IMR-90 (cell line): ENCODE data around the gene PEA15. TPM values are rescaled to one million over a fixed set of nuclear protein-coding genes. Genes with fewer than 3 reads are reported as not detected.

Source experiments
- ATAC-seq: fragments of 200-7000 bp; cut with Tn5 transposase; 2 replicates; pipeline ENCODE4 v1.9.1; 2020; ENCODE audit warnings: low read depth, mild to moderate bottlenecking, moderate library complexity
- BruUV-seq: library from RNA; stranded (reverse); fragments of 400-500 nt; replicated peaks from 2 replicates; lab custom pipeline; 2021; lab: Mats Ljungman, UMichigan
- CTCF ChIA-PET: fragments of 300-600 bp; formaldehyde crosslinking; extraction: SDS; loops from one replicate; lab custom pipeline; 2021; ENCODE audit warnings: antibody characterized with exemption; lab: Yijun Ruan, JAX
- POLR2A ChIA-PET: fragments of 300-600 bp; sonication (Branson Sonifier 250); formaldehyde crosslinking; loops from one replicate; lab custom pipeline; 2022; ENCODE audit warnings: antibody characterized with exemption; ENCODE audit not compliant: unreplicated experiment; lab: Charles Lee
- DNase-seq: peaks from one replicate; pipeline ENCODE4 v3.0.0; 2013
- H2AFZ ChIP-seq: replicated peaks from 2 replicates; pipeline ENCODE3; 2013; ENCODE audit warnings: low read length, mild to moderate bottlenecking; ENCODE audit not compliant: poor library complexity
- H2AK5ac ChIP-seq: 2 replicates; pipeline ENCODE4 v1.6.1; 2013; ENCODE audit warnings: low read depth, low read length, inconsistent platforms
- H2AK9ac ChIP-seq: replicated peaks from 2 replicates; pipeline ENCODE3; 2013; ENCODE audit warnings: mild to moderate bottlenecking, low read depth, low read length, moderate library complexity; ENCODE audit not compliant: poor library complexity
- H2BK120ac ChIP-seq: 2 replicates; pipeline ENCODE4 v1.6.1; 2013; ENCODE audit warnings: low read depth, low read length, inconsistent platforms
- H2BK15ac ChIP-seq: 3 replicates; pipeline ENCODE4 v1.6.1; 2013; ENCODE audit warnings: low read depth, low read length, inconsistent platforms
- H2BK20ac ChIP-seq: 2 replicates; pipeline ENCODE4 v1.6.1; 2013; ENCODE audit warnings: low read depth, mild to moderate bottlenecking, inconsistent platforms, low read length, moderate library complexity
- H2BK5ac ChIP-seq: 2 replicates; pipeline ENCODE4 v1.6.1; 2013; ENCODE audit warnings: mild to moderate bottlenecking, low read depth, low read length, inconsistent platforms; ENCODE audit not compliant: poor library complexity, severe bottlenecking
- H3K14ac ChIP-seq: replicated peaks from 2 replicates; pipeline ENCODE4 v1.6.1; 2013; ENCODE audit warnings: low read depth, low read length, inconsistent platforms
- H3K18ac ChIP-seq: 2 replicates; pipeline ENCODE4 v1.6.1; 2013; ENCODE audit warnings: low read depth, low read length, control low read depth
- H3K23ac ChIP-seq: 2 replicates; pipeline ENCODE4 v1.6.1; 2013; ENCODE audit warnings: low read depth, low read length, inconsistent platforms
- H3K27ac ChIP-seq: 2 replicates; pipeline ENCODE4 v1.5.1; 2013; ENCODE audit warnings: mild to moderate bottlenecking, control low read depth, low read length; ENCODE audit not compliant: insufficient read depth
- H3K27me3 ChIP-seq: 2 replicates; pipeline ENCODE4 v1.6.1; 2013; ENCODE audit warnings: low read length; ENCODE audit not compliant: control insufficient read depth, insufficient read depth
- H3K36me3 ChIP-seq: 2 replicates; pipeline ENCODE4 v1.6.1; 2013; ENCODE audit warnings: low read length, mixed read lengths; ENCODE audit not compliant: control insufficient read depth, insufficient read depth
- H3K4ac ChIP-seq: 2 replicates; pipeline ENCODE4 v1.6.1; 2013; ENCODE audit warnings: low read depth, low read length, inconsistent platforms
- H3K4me1 ChIP-seq: 2 replicates; pipeline ENCODE4 v1.6.1; 2013; ENCODE audit warnings: low read length, mixed read lengths; ENCODE audit not compliant: control insufficient read depth, insufficient read depth
- H3K4me2 ChIP-seq: 2 replicates; pipeline ENCODE4 v1.6.1; 2013; ENCODE audit warnings: low read depth, mild to moderate bottlenecking, control low read depth, low read length, moderate library complexity
- H3K4me3 ChIP-seq: 2 replicates; pipeline ENCODE4 v1.5.1; 2013; ENCODE audit warnings: low read depth, mild to moderate bottlenecking, control low read depth, low read length, moderate library complexity; ENCODE audit not compliant: insufficient read depth
- H3K56ac ChIP-seq: 2 replicates; pipeline ENCODE4 v1.6.1; 2013; ENCODE audit warnings: low read length, inconsistent platforms; ENCODE audit not compliant: insufficient read depth; ENCODE audit errors: extremely low read depth
- H3K79me1 ChIP-seq, 2 experiments: 2 replicates each; pipeline ENCODE4 v1.6.1; 2013; ENCODE audit warnings: low read length in 2 of 2, inconsistent platforms in 1 of 2, low read depth in 1 of 2
- H3K9ac ChIP-seq: 2 replicates; pipeline ENCODE4 v1.6.1; 2013; ENCODE audit warnings: low read depth, low read length, control low read depth
- H3K9me1 ChIP-seq: 2 replicates; pipeline ENCODE4 v1.6.1; 2013; ENCODE audit warnings: low read length, inconsistent platforms; ENCODE audit not compliant: insufficient read depth
- H3K9me3 ChIP-seq: 2 replicates; pipeline ENCODE4 v1.6.1; 2013; ENCODE audit warnings: low read length; ENCODE audit not compliant: control insufficient read depth, insufficient read depth
- H4K20me1 ChIP-seq: 2 replicates; pipeline ENCODE4 v1.6.1; 2013; ENCODE audit warnings: low read length, inconsistent platforms; ENCODE audit not compliant: insufficient read depth
- H4K5ac ChIP-seq: 2 replicates; pipeline ENCODE4 v1.6.1; 2013; ENCODE audit warnings: mild to moderate bottlenecking, low read depth, low read length, control low read depth
- H4K8ac ChIP-seq, 2 experiments: 2 replicates each; pipeline ENCODE4 v1.6.1; 2013; ENCODE audit warnings: low read depth in 2 of 2, low read length in 2 of 2, control low read depth in 1 of 2, inconsistent platforms in 1 of 2
- H4K91ac ChIP-seq: 2 replicates; pipeline ENCODE4 v1.6.1; 2013; ENCODE audit warnings: low read depth, low read length, inconsistent platforms; ENCODE audit not compliant: insufficient read depth
- CEBPB ChIP-seq: IDR thresholded peaks from 2 replicates; pipeline ENCODE4 v1.6.1; 2012; ENCODE audit warnings: low read depth, low read length, improper control_type of control experiment
- WGBS, 2 experiments: methylation state at CpG; one replicate each; pipeline versions ENCODE4 v1.1.5 to v1.1.7; 2013; ENCODE audit warnings: missing lambda C conversion rate in 2 of 2; ENCODE audit not compliant: insufficient read length in 1 of 2; ENCODE audit errors: extremely low coverage in 2 of 2; 5-methylcytosine and 5-hydroxymethylcytosine counted together
- dilution Hi-C: fragments of 300-500 bp; cut with HindIII; formaldehyde crosslinking; loops from one replicate; pipeline ENCODE4 v1.14.3; 2018; ENCODE audit warnings: low sequenced_read_pairs; ENCODE audit not compliant: unreplicated experiment
- in situ Hi-C: fragments of 300-500 bp; cut with MboI; formaldehyde crosslinking; loops from 3 replicates; pipeline ENCODE4 v1.14.3; 2019; ENCODE audit warnings: low sequenced_read_pairs, inconsistent platforms, mixed read lengths
- intact Hi-C: fragments of 100-400 bp; cut with micrococcal nuclease; formaldehyde crosslinking; loops from 2 replicates; pipeline ENCODE4 v1.10.0; 2022
- polyA plus RNA-seq, 3 experiments: library from polyadenylated mRNA; depleted of rRNA; stranded (reverse); fragments of >200 nt; gene quantifications; 2 replicates each; pipeline ENCODE4 v1.2.3, GENCODE V29; 2012; ENCODE audit warnings: low replicate concordance in 1 of 3
- total RNA-seq: library from RNA; depleted of rRNA; stranded (reverse); fragments of >200 nt; gene quantifications from 2 replicates; pipeline ENCODE4 v1.2.3, GENCODE V29; 2012

The PEA15 gene
- total and polyA plus RNA-seq, 2 of the 4 experiments (the other 2 are of a cell fraction), result 296 to 754 TPM

DNA sequence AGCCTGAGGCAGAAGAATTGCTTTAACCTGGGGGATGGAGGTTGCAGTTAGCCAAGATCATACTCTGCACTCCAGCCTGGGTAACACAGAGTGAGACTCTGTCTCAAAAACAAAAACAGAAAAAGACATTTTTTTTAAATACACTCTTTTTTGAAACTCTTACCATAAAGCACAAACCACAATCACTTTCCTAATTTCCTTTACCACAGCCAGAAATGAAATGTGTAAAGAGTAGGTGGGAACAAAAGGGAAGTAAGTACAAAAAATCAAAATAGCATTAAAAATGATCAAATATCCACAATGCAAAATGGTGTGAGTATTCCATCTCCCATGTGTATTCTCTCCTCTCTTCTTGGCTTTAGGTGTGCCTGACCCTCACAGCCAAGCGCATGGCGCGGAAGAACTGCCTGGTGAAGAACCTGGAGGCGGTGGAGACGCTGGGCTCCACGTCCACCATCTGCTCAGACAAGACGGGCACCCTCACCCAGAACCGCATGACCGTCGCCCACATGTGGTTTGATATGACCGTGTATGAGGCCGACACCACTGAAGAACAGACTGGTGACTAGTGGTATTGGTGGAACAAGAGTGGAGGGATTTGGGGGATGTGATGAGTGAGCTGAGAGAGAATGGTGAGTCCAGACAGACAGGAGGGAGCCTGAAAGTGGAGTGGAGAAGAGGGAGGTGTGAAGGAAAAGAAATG, 38.9 kb upstream of the PEA15 start:
- Histone ChIP-seq H3K27ac (no peak overlapping the region), H3K79me1 (no peaks in the 10 kb centered on the region), H4K5ac (no peak overlapping the region), H3K36me3 (no peaks in the 10 kb centered on the region), H2AK5ac (no peak overlapping the region), H4K20me1 (no peaks in the 10 kb centered on the region), H2BK15ac (no peak overlapping the region), H3K18ac (no peak overlapping the region), H3K4me3 (no peak overlapping the region), H3K27me3 (peaks cover 35% of the 10 kb centered on the region), H2AK9ac (no peak overlapping the region), H4K91ac (no peak overlapping the region), H3K4ac (no peak overlapping the region), H3K4me1 (0 out of 2 replicates have a peak, but pooled peaks cover 2% of the 10 kb centered on the region), H2BK20ac (no peak overlapping the region), H2BK120ac (no peak overlapping the region), H3K9me3 (no peaks in the 10 kb centered on the region), H3K9me1 (no peaks in the 10 kb centered on the region), H2AFZ (no peak overlapping the region), H3K23ac (no peak overlapping the region), H3K56ac (no peak overlapping the region), H3K14ac (no peak overlapping the region), H3K4me2 (no peak overlapping the region), H2BK5ac (no peak overlapping the region), H4K8ac (no peak overlapping the region), H3K9ac (no peak overlapping the region)
- intact Hi-C loops (no loop called here), in situ Hi-C loops (no loop called here), dilution Hi-C loops (no loop called here)
- DNase-seq (no peak), ATAC-seq (no peak)
- WGBS, 2 experiments, result no CpG with 5 or more reads among the region's 12 CpGs
- no TSS peak for BruUV-seq
- POLR2A ChIA-PET, result no interaction called here
- CTCF ChIA-PET, result no interaction called here
- TF ChIP-seq CEBPB, result no peak
